ENCODE results near the gene POLD4.

The POLD4 gene

GRCh38 chr11:67345247-67345919 lies 8.0 kb downstream of the POLD4 start:
- ChIA-PET CTCF (interaction anchor here (0.9 to 4.0 kb wide), 8 partner anchors 13 to 56 kb away, joined by 3 to 26 read pairs (median 4); partner anchors contain the start of gene PPP1CA), POLR2A (interaction anchor here (1.0 kb wide), 1 partner anchor 23 kb away, joined by 3 read pairs; no protein-coding TSS in a partner anchor)
- TF ChIP-seq SUZ12 (IDR thresholded peaks at IDR 0.05) (no peak), FOXK2 (IDR thresholded peaks at IDR 0.05) (no peak), HDGF (IDR thresholded peaks at IDR 0.05; ENCODE audit: borderline replicate concordance) (no peak)
- peak; percentile 1 for DNase-seq (ENCODE audit: extremely low spot score)

- CTCF ChIA-PET: interaction anchor here (4.0 kb wide), 1 partner anchor 38 kb away, joined by 26 read pairs; no protein-coding TSS in a partner anchor
- peak; percentile 1 for DNase-seq (ENCODE audit: extremely low spot score)
- POLR2A ChIA-PET: no interaction called here
- no peak for TF ChIP-seq PKNOX1 (IDR thresholded peaks at IDR 0.05)
- TF ChIP-seq BHLHE40 (IDR thresholded peaks at IDR 0.05; ENCODE audit: borderline replicate concordance): no peak
- no peak for TF ChIP-seq ARNT (IDR thresholded peaks at IDR 0.05)
- no peak for TF ChIP-seq FOXA1 (IDR thresholded peaks at IDR 0.05)
- TF ChIP-seq L3MBTL2 (conservative IDR thresholded peaks at IDR 0.05): no peak
- TF ChIP-seq FOXK2 (IDR thresholded peaks at IDR 0.05): no peak
- TF ChIP-seq FOXM1 (IDR thresholded peaks at IDR 0.05; ENCODE audit: borderline replicate concordance): no peak
- no peak for TF ChIP-seq HDGF (IDR thresholded peaks at IDR 0.05; ENCODE audit: borderline replicate concordance)
- TF ChIP-seq SP1 (IDR thresholded peaks at IDR 0.05): no peak
- no peak for TF ChIP-seq LEF1 (IDR thresholded peaks at IDR 0.05; ENCODE audit: borderline replicate concordance)
- TF ChIP-seq ELF4 (IDR thresholded peaks at IDR 0.05): no peak
Observed at GRCh38 chr11:67344264-67344663, 9.1 kb downstream of the POLD4 start.

- POLR2A ChIA-PET: no interaction called here
Observed at GRCh38 chr11:67337257-67337656, 16.1 kb downstream of the POLD4 start.

GRCh38 chr11:67332081-67332691 lies 21.2 kb downstream of the POLD4 start:
- ChIA-PET POLR2A (no interaction called here), CTCF (interaction anchor here (1.5 to 1.6 kb wide), 2 partner anchors 14 to 19 kb away, joined by 5 to 6 read pairs; no protein-coding TSS in a partner anchor)
- TF ChIP-seq BHLHE40 (IDR thresholded peaks at IDR 0.05; ENCODE audit: borderline replicate concordance) (no peak), FOXA1 (IDR thresholded peaks at IDR 0.05) (no peak), SP1 (IDR thresholded peaks at IDR 0.05) (no peak), FOXK2 (IDR thresholded peaks at IDR 0.05) (no peak), HDGF (IDR thresholded peaks at IDR 0.05; ENCODE audit: borderline replicate concordance) (no peak), ELF4 (IDR thresholded peaks at IDR 0.05) (no peak), L3MBTL2 (conservative IDR thresholded peaks at IDR 0.05) (no peak), SUZ12 (IDR thresholded peaks at IDR 0.05) (no peak), NFRKB (IDR thresholded peaks at IDR 0.05) (no peak), ARNT (IDR thresholded peaks at IDR 0.05) (no peak)
- no peak for DNase-seq (ENCODE audit: extremely low spot score)

More at GRCh38 chr11:67337257-67337656, 16.1 kb downstream of the POLD4 start:
- TF ChIP-seq TARDBP (IDR thresholded peaks at IDR 0.05): no peak
- no peak for TF ChIP-seq FOXM1 (IDR thresholded peaks at IDR 0.05; ENCODE audit: borderline replicate concordance)
- TF ChIP-seq HDGF (IDR thresholded peaks at IDR 0.05; ENCODE audit: borderline replicate concordance): no peak
- TF ChIP-seq ELF4 (IDR thresholded peaks at IDR 0.05): no peak
- no peak for TF ChIP-seq FOXA1 (IDR thresholded peaks at IDR 0.05)
- TF ChIP-seq LEF1 (IDR thresholded peaks at IDR 0.05; ENCODE audit: borderline replicate concordance): no peak
- TF ChIP-seq NFRKB (IDR thresholded peaks at IDR 0.05): no peak
- TF ChIP-seq BHLHE40 (IDR thresholded peaks at IDR 0.05; ENCODE audit: borderline replicate concordance): no peak
- DNase-seq (ENCODE audit: extremely low spot score): no peak
- CTCF ChIA-PET: interaction anchor here (1.1 kb wide), 1 partner anchor 9 kb away, joined by 3 read pairs; no protein-coding TSS in a partner anchor

- DNase-seq (ENCODE audit: extremely low spot score): no peak
- ChIA-PET CTCF (interaction anchor here (0.6 to 0.9 kb wide), 3 partner anchors 19 to 29 kb away, joined by 3 to 4 read pairs (median 3); no protein-coding TSS in a partner anchor), POLR2A (no interaction called here)
- TF ChIP-seq SP1 (IDR thresholded peaks at IDR 0.05) (no peak), HDGF (IDR thresholded peaks at IDR 0.05; ENCODE audit: borderline replicate concordance) (no peak), FOXM1 (IDR thresholded peaks at IDR 0.05; ENCODE audit: borderline replicate concordance) (no peak), ELF4 (IDR thresholded peaks at IDR 0.05) (no peak), FOXA1 (IDR thresholded peaks at IDR 0.05) (no peak), TARDBP (IDR thresholded peaks at IDR 0.05) (no peak), FOXK2 (IDR thresholded peaks at IDR 0.05) (no peak), SUZ12 (IDR thresholded peaks at IDR 0.05) (no peak)
Observed at GRCh38 chr11:67323526-67323925, 29.8 kb downstream of the POLD4 start.

- DNase-seq (ENCODE audit: extremely low spot score): no peak
- ChIA-PET POLR2A (interaction anchor here (0.6 to 1.7 kb wide), 2 partner anchors 23 to 56 kb away, joined by 3 to 4 read pairs; partner anchors contain the start of gene GRK2), CTCF (interaction anchor here (0.6 kb wide), 1 partner anchor 227 kb away, joined by 4 read pairs; no protein-coding TSS in a partner anchor)
- TF ChIP-seq L3MBTL2 (conservative IDR thresholded peaks at IDR 0.05): no peak
- TF ChIP-seq PKNOX1 (IDR thresholded peaks at IDR 0.05): no peak
- no peak for TF ChIP-seq FOXA1 (IDR thresholded peaks at IDR 0.05)
- TF ChIP-seq ZNF384 (IDR thresholded peaks at IDR 0.05): no peak
- no peak for TF ChIP-seq TARDBP (IDR thresholded peaks at IDR 0.05)
- no peak for TF ChIP-seq FOXM1 (IDR thresholded peaks at IDR 0.05; ENCODE audit: borderline replicate concordance)
- TF ChIP-seq CTBP1 (IDR thresholded peaks at IDR 0.05; ENCODE audit: borderline replicate concordance): no peak
- no peak for TF ChIP-seq FOXK2 (IDR thresholded peaks at IDR 0.05)
- TF ChIP-seq HDGF (IDR thresholded peaks at IDR 0.05; ENCODE audit: borderline replicate concordance): no peak
- TF ChIP-seq SUZ12 (IDR thresholded peaks at IDR 0.05): no peak
- TF ChIP-seq NFRKB (IDR thresholded peaks at IDR 0.05): no peak
- TF ChIP-seq SP1 (IDR thresholded peaks at IDR 0.05): no peak
- no peak for TF ChIP-seq ARNT (IDR thresholded peaks at IDR 0.05)
- TF ChIP-seq BHLHE40 (IDR thresholded peaks at IDR 0.05; ENCODE audit: borderline replicate concordance): no peak
- no peak for TF ChIP-seq LEF1 (IDR thresholded peaks at IDR 0.05; ENCODE audit: borderline replicate concordance)
- no peak for TF ChIP-seq ELF4 (IDR thresholded peaks at IDR 0.05)
Observed at GRCh38 chr11:67322049-67322448, 31.3 kb downstream of the POLD4 start.

All from HEK293T (cell line).